Mesothelial cell of epicardium (in vitro differentiated cells): ENCODE data around the gene IDNK. TPM values are rescaled to one million over a fixed set of nuclear protein-coding genes. Genes with fewer than 3 reads are reported as not detected.

ENCODE experiments used
- DNase-seq, 2 experiments: peaks; one replicate each; pipeline ENCODE4 v3.0.0; 2021; ENCODE audit warnings: low spot score in 2 of 2; ENCODE audit not compliant: unreplicated experiment in 2 of 2
- H3K27ac Mint-ChIP-seq: 2 replicates; pipeline ENCODE4 v1.8.0; 2021; ENCODE audit warnings: mixed read lengths
- H3K27me3 Mint-ChIP-seq: 2 replicates; pipeline ENCODE4 v1.8.0; 2021; ENCODE audit warnings: low read depth, mixed read lengths
- H3K36me3 Mint-ChIP-seq: 2 replicates; pipeline ENCODE4 v1.8.0; 2021; ENCODE audit warnings: mixed read lengths
- H3K4me1 Mint-ChIP-seq: 2 replicates; pipeline ENCODE4 v1.8.0; 2021; ENCODE audit warnings: mixed read lengths
- H3K4me3 Mint-ChIP-seq: 2 replicates; pipeline ENCODE4 v1.8.0; 2021; ENCODE audit warnings: mild to moderate bottlenecking, moderate library complexity, mixed read lengths
- H3K9me3 Mint-ChIP-seq: 2 replicates; pipeline ENCODE4 v1.8.0; 2021; ENCODE audit warnings: mixed read lengths
- total RNA-seq: library from RNA; stranded (reverse); gene quantifications from 3 replicates; pipeline ENCODE4 v1.2.1, GENCODE V29; 2021
- TF ChIP-seq, protein P1 (sequence below): fragments of 200-600 bp; sonication (generic); IDR thresholded peaks from one replicate; pipeline ENCODE4 v1.5.0; 2021; ENCODE audit warnings: antibody characterized with exemption; ENCODE audit not compliant: unreplicated experiment

IDNK gene
- 3.3 to 5.0 TPM (median 4.0 TPM) in 3 replicates for total RNA-seq

DNA sequence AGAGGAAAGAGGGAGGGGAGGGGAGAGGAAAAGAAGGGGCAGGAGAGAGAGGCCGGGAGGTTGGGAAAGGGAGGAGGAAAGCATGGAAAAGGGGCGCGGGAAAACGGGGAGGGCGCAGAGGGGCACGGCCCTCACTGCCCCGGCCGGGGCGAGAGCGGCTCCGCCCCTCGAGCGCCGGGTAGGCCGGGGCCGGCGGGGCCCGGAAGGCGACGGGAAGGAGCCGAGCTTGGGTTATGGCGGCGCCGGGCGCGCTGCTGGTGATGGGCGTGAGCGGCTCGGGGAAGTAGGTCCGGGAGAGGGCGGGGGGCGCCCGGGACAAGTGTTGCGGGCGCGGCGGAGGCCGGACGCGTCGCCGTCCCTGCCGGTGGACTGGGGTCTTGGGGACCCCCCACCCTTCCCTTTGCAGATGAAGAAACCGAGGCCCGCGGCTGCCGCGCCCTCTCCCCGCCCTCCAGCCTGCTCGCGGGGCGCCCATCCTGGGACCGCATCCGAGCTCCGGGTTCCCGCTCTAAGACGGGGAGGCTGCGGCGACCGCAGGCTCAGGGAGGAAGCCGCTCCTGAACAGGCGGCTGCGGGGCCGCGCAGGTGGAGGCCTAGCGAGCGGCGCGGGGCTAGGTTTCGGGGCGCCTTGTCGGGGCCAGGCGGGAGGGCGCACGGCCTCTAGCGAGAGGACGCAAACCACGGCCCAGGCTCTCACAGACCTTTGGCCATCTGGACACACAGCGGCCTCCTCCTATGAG, at the start of gene IDNK:
TSS of gene IDNK (plus strand) at position 205 of the 740 bp plus-strand sequence. CDS start at position 234, 29 bp downstream.
- TF ChIP-seq, protein P1, sequence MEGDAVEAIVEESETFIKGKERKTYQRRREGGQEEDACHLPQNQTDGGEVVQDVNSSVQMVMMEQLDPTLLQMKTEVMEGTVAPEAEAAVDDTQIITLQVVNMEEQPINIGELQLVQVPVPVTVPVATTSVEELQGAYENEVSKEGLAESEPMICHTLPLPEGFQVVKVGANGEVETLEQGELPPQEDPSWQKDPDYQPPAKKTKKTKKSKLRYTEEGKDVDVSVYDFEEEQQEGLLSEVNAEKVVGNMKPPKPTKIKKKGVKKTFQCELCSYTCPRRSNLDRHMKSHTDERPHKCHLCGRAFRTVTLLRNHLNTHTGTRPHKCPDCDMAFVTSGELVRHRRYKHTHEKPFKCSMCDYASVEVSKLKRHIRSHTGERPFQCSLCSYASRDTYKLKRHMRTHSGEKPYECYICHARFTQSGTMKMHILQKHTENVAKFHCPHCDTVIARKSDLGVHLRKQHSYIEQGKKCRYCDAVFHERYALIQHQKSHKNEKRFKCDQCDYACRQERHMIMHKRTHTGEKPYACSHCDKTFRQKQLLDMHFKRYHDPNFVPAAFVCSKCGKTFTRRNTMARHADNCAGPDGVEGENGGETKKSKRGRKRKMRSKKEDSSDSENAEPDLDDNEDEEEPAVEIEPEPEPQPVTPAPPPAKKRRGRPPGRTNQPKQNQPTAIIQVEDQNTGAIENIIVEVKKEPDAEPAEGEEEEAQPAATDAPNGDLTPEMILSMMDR = no peak
- peak; percentile 28 to 66 for DNase-seq
- no peaks in the 10 kb centered on the region for H3K9me3 Mint-ChIP-seq
- H3K4me1 Mint-ChIP-seq = peaks cover 17% of the 10 kb centered on the region
- H3K27ac Mint-ChIP-seq = peak within 1 kb of the TSS; percentile 93
- peak within 1 kb of the TSS; percentile 87 for H3K4me3 Mint-ChIP-seq
- H3K36me3 Mint-ChIP-seq = no peaks in the 10 kb centered on the region
- peaks cover 20% of the 10 kb centered on the region for H3K27me3 Mint-ChIP-seq

DNA sequence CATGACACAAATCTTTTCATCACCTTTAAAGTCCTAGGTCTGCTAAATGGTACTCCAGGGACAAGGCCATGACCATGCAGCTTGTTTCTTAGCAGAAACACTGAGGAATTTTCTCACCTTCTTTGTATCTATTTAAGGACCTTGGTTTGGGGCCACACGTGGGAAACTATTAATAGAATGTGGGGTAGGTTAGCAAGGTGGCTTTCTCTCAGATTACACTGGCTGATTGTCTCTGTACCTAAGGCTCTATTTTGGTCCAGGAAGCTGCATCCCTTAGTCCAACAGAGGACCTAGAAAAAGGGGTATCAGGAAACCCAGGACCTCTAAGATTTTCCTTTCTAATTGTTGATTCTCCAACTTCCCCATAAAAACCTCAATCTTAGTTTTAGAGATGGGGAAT, 48.5 kb upstream of the IDNK start:
- peaks cover 8% of the 10 kb centered on the region for H3K27me3 Mint-ChIP-seq

DNA sequence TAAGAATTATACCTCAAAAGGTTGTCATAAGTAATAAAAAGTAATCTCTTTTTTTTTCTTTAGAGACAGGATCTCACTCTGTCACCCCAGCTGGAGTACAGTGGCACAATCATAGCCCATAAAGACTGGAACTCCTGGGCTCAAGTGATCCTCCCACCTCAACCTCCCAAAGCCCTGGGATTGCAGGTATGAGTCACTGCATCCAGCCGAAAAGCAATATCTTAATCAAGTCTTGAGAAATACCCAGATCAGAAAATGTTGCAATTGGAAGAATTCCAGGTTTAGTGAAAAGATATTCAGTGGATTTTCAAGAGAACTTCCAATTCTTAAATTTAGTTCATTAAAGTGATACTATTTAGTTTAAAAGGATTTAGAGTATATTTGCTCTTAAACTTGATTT, 40.9 kb upstream of the IDNK start:
- H3K9me3 Mint-ChIP-seq = peaks cover 36% of the 10 kb centered on the region
- TF ChIP-seq, protein P1 = no peak
- no peak overlapping the region for H3K4me3 Mint-ChIP-seq
- no peak for DNase-seq
- H3K27ac Mint-ChIP-seq = no peak overlapping the region
- H3K4me1 Mint-ChIP-seq = no peaks in the 10 kb centered on the region
- peaks cover 9% of the 10 kb centered on the region for H3K36me3 Mint-ChIP-seq
- peaks cover 11% of the 10 kb centered on the region for H3K27me3 Mint-ChIP-seq

More for the DNA sequence above, 48.5 kb upstream of the IDNK start:
- Mint-ChIP-seq H3K36me3 (peaks cover 7% of the 10 kb centered on the region), H3K9me3 (peaks cover 30% of the 10 kb centered on the region), H3K4me1 (no peaks in the 10 kb centered on the region), H3K4me3 (no peak overlapping the region), H3K27ac (no peak overlapping the region)
- TF ChIP-seq, protein P1 = no peak
- no peak for DNase-seq

GRCh38 chr9:83583151-83584014, 39.6 kb upstream of the IDNK start:
- Mint-ChIP-seq H3K27ac (no peak overlapping the region), H3K27me3 (peaks cover 8% of the 10 kb centered on the region), H3K9me3 (peaks cover 22% of the 10 kb centered on the region), H3K4me1 (peaks cover 6% of the 10 kb centered on the region), H3K36me3 (peaks cover 9% of the 10 kb centered on the region), H3K4me3 (no peak overlapping the region)
- peak in 1 of 2 experiments; percentile 58 for DNase-seq
- TF ChIP-seq, protein P1 = peak; percentile 60

GRCh38 chr9:83584995-83585394, 37.9 kb upstream of the IDNK start:
- Mint-ChIP-seq H3K4me1 (peaks cover 6% of the 10 kb centered on the region), H3K9me3 (peaks cover 6% of the 10 kb centered on the region), H3K27ac (no peak overlapping the region), H3K27me3 (peaks cover 8% of the 10 kb centered on the region), H3K36me3 (no peaks in the 10 kb centered on the region), H3K4me3 (no peak overlapping the region)
- TF ChIP-seq, protein P1 = no peak
- DNase-seq = no peak
